Nephron (organoid): ENCODE results near the gene NOP16.

Experiments used
- H3K27ac Mint-ChIP-seq, 3 experiments: 2 replicates each; pipeline ENCODE4 v1.8.0; 2020; ENCODE audit warnings: mixed read lengths in 3 of 3, mild to moderate bottlenecking in 2 of 3, moderate library complexity in 1 of 3
- H3K27me3 Mint-ChIP-seq: 2 replicates; pipeline ENCODE4 v1.8.0; 2021; ENCODE audit warnings: low read depth, mild to moderate bottlenecking, moderate library complexity, mixed read lengths
- H3K36me3 Mint-ChIP-seq: 2 replicates; pipeline ENCODE4 v1.8.0; 2020; ENCODE audit warnings: low read depth, mixed read lengths
- H3K4me1 Mint-ChIP-seq: 2 replicates; pipeline ENCODE4 v1.8.0; 2020; ENCODE audit warnings: mixed read lengths
- H3K4me3 Mint-ChIP-seq, 3 experiments: 2 replicates each; pipeline ENCODE4 v1.8.0; 2020; ENCODE audit warnings: mild to moderate bottlenecking in 3 of 3, mixed read lengths in 3 of 3, moderate library complexity in 2 of 3
- H3K9me3 Mint-ChIP-seq: 2 replicates; pipeline ENCODE4 v1.8.0; 2020; ENCODE audit warnings: mixed read lengths
- TF ChIP-seq, protein P1 (sequence below), 3 experiments: fragments of 200-600 bp; sonication (generic); IDR thresholded peaks; one replicate each; pipeline ENCODE4 v1.5.0; 2021; ENCODE audit warnings: antibody characterized with exemption in 3 of 3; ENCODE audit not compliant: unreplicated experiment in 3 of 3

Gene NOP16

DNA sequence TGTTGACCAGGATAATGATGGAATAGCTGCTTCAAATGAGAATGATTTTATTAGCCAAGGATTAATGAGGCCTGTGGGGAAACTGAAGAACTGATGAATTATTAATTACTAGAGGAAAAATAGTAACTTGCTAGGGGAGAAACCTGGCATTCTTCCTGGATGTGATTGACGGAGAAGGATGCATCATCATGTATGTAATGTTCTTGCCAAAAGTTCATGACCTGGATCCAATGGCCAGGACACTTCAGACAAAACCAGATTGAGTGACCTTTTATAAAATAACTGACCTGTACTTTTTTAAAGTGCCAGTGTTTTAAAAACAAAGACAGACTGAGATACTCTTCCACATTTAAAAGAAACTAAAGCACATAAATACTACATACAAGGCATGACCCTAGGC, 50.5 kb downstream of the NOP16 start:
- Mint-ChIP-seq H3K27me3 (no peaks in the 10 kb centered on the region), H3K9me3 (peaks cover 3% of the 10 kb centered on the region), H3K4me1 (peaks cover 8% of the 10 kb centered on the region), H3K27ac (no peak overlapping the region), H3K4me3 (no peak overlapping the region), H3K36me3 (peaks cover 64% of the 10 kb centered on the region)
- TF ChIP-seq, protein P1, sequence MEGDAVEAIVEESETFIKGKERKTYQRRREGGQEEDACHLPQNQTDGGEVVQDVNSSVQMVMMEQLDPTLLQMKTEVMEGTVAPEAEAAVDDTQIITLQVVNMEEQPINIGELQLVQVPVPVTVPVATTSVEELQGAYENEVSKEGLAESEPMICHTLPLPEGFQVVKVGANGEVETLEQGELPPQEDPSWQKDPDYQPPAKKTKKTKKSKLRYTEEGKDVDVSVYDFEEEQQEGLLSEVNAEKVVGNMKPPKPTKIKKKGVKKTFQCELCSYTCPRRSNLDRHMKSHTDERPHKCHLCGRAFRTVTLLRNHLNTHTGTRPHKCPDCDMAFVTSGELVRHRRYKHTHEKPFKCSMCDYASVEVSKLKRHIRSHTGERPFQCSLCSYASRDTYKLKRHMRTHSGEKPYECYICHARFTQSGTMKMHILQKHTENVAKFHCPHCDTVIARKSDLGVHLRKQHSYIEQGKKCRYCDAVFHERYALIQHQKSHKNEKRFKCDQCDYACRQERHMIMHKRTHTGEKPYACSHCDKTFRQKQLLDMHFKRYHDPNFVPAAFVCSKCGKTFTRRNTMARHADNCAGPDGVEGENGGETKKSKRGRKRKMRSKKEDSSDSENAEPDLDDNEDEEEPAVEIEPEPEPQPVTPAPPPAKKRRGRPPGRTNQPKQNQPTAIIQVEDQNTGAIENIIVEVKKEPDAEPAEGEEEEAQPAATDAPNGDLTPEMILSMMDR (IDR thresholded peaks at IDR 0.05; ENCODE audit: unreplicated experiment in 3 of 3): no peak

DNA sequence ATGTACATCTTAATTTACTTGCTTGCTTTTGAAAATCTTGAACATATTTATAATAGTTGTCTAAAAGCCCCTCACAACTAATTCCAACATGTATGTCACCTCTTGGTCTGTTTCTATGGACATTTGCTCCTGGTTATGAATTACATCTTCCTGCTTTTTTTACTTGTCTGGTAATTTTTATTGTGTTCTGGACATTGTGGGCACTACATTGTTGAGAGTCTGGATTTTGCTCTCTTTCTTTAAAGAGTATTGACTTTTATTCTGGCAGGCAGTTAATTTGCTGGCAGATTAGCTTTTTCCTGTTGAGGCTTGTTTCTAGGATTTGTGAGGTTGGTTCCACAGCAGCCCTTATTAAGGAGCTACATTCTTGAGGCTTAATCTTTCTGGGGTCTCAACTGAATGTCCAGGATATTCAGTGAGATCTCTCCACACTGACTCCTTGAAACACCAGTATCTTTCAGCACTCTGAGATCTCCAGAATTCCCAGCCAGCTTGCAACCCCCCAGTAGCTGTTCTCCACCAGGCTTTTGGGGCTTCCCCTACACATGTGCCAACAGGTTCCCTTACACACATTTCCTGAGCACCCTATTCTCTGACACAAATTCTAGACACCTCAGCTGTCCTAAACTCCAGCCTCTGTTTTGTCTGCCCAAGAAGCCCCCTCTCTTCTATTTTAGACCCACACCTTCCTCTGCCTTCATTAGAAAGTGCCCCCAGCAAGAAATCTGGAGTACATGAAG, 54.2 kb downstream of the NOP16 start:
- Mint-ChIP-seq H3K4me3 (no peak overlapping the region), H3K27me3 (no peaks in the 10 kb centered on the region), H3K27ac (no peak overlapping the region), H3K4me1 (no peaks in the 10 kb centered on the region), H3K9me3 (peaks cover 3% of the 10 kb centered on the region), H3K36me3 (peaks cover 54% of the 10 kb centered on the region)
- TF ChIP-seq, protein P1 (IDR thresholded peaks at IDR 0.05; ENCODE audit: unreplicated experiment in 3 of 3): no peak
